Upper lobe of right lung (tissue), 1 donor: ENCODE measurements around the gene DAAM1. TPM values are rescaled to one million over a fixed set of nuclear protein-coding genes. Genes with fewer than 3 reads are reported as not detected.
A peak's percentile ranks its signal among the peaks of the same experiment; 100 is the strongest.

ENCODE experiments used
- ATAC-seq: fragments of 200-7000 bp; cut with Tn5 transposase; one replicate; pipeline ENCODE4 v1.9.1; 2020; ENCODE audit warnings: mild to moderate bottlenecking, moderate library complexity
- DNase-seq: peaks from one replicate; pipeline ENCODE4 v3.0.0-alpha.2; 2020
- H3K27ac ChIP-seq: fragments of 200-600 bp; one replicate; pipeline ENCODE4 v1.8.0; 2022
- H3K27me3 ChIP-seq: fragments of 200-600 bp; one replicate; pipeline ENCODE4 v1.8.0; 2022; ENCODE audit warnings: mild to moderate bottlenecking
- H3K36me3 ChIP-seq: fragments of 200-600 bp; one replicate; pipeline ENCODE4 v1.8.0; 2022
- H3K4me1 ChIP-seq: fragments of 200-600 bp; one replicate; pipeline ENCODE4 v1.8.0; 2022
- H3K4me3 ChIP-seq: fragments of 200-600 bp; one replicate; pipeline ENCODE4 v1.8.0; 2022; ENCODE audit warnings: mild to moderate bottlenecking
- H3K9me3 ChIP-seq: fragments of 200-600 bp; one replicate; pipeline ENCODE4 v1.8.0; 2022
- CTCF ChIP-seq: fragments of 200-600 bp; IDR thresholded peaks from one replicate; pipeline ENCODE4 v1.8.0; 2022; ENCODE audit warnings: antibody characterized with exemption
- intact Hi-C: fragments of 100-400 bp; cut with DNase I; formaldehyde crosslinking; loops from one replicate; pipeline ENCODE4 v1.11.0; 2022
- total RNA-seq: library from RNA; stranded (reverse); fragmentation: NEBNext Ultra II Directional; extraction: Animal tissue kit (Norgen Biotek cat#: 25700); gene quantifications from one replicate; pipeline ENCODE4 v1.2.1, GENCODE V29; 2021
- donor health status: DM: no; HTN: yes; CAD: no; lungs with severe emphysema.

Gene DAAM1
- total RNA-seq, 1 donor from 2014 or later, result 51.2 TPM

- intact Hi-C loops, result no loop called here
- Histone ChIP-seq H3K4me1 (no peaks in the 10 kb centered on the region), H3K9me3 (no peaks in the 10 kb centered on the region), H3K27ac (peak overlapping the region; percentile 63), H3K36me3 (no peaks in the 10 kb centered on the region), H3K27me3 (no peaks in the 10 kb centered on the region), H3K4me3 (no peak overlapping the region)
- ATAC-seq (peak; percentile 39), DNase-seq (no peak)
- TF ChIP-seq CTCF, result no peak
Observed at GRCh38 chr14:59406454-59407245, 218.2 kb downstream of the DAAM1 start.

- ATAC-seq, result no peak
Observed at GRCh38 chr14:59407246-59408010, 219.0 kb downstream of the DAAM1 start.

GRCh38 chr14:59415836-59416602, 227.6 kb downstream of the DAAM1 start:
- no peaks in the 10 kb centered on the region for H3K9me3 ChIP-seq
- no peak overlapping the region for H3K27ac ChIP-seq
- intact Hi-C loops, result no loop called here
- DNase-seq (no peak), ATAC-seq (no peak)
- H3K36me3 ChIP-seq, result no peaks in the 10 kb centered on the region
- no peaks in the 10 kb centered on the region for H3K27me3 ChIP-seq
- TF ChIP-seq CTCF, result no peak
- H3K4me1 ChIP-seq, result no peaks in the 10 kb centered on the region
- no peak overlapping the region for H3K4me3 ChIP-seq

More at GRCh38 chr14:59407246-59408010, 219.0 kb downstream of the DAAM1 start:
- no peak for DNase-seq
- Histone ChIP-seq H3K27me3 (no peaks in the 10 kb centered on the region), H3K4me1 (no peaks in the 10 kb centered on the region), H3K27ac (peak overlapping the region; percentile 63), H3K9me3 (no peaks in the 10 kb centered on the region), H3K4me3 (no peak overlapping the region), H3K36me3 (no peaks in the 10 kb centered on the region)
- no peak for TF ChIP-seq CTCF
- intact Hi-C loops, result no loop called here

GRCh38 chr14:59417311-59417710, 228.8 kb downstream of the DAAM1 start:
- no peak overlapping the region for H3K4me3 ChIP-seq
- no peaks in the 10 kb centered on the region for H3K4me1 ChIP-seq
- H3K9me3 ChIP-seq, result no peaks in the 10 kb centered on the region
- intact Hi-C loops, result no loop called here
- DNase-seq, result no peak
- TF ChIP-seq CTCF, result no peak
- no peak overlapping the region for H3K27ac ChIP-seq
- H3K36me3 ChIP-seq, result no peaks in the 10 kb centered on the region
- H3K27me3 ChIP-seq, result no peaks in the 10 kb centered on the region
- no peak for ATAC-seq

GRCh38 chr14:59419303-59419702, 230.8 kb downstream of the DAAM1 start:
- ATAC-seq (no peak), DNase-seq (no peak)
- intact Hi-C loops, result no loop called here

More at GRCh38 chr14:59419303-59419702, 230.8 kb downstream of the DAAM1 start:
- no peaks in the 10 kb centered on the region for H3K36me3 ChIP-seq
- no peak overlapping the region for H3K4me3 ChIP-seq
- no peaks in the 10 kb centered on the region for H3K9me3 ChIP-seq
- no peak overlapping the region for H3K27ac ChIP-seq
- no peak for TF ChIP-seq CTCF
- no peaks in the 10 kb centered on the region for H3K4me1 ChIP-seq
- no peaks in the 10 kb centered on the region for H3K27me3 ChIP-seq
